H9 (cell line): ENCODE results near the gene LEFTY1. TPM values are rescaled to one million over a fixed set of nuclear protein-coding genes. Genes with fewer than 3 reads are reported as not detected.

ENCODE experiments used
- DNase-seq: peaks from one replicate; pipeline ENCODE4 v3.0.0-alpha.2; 2017
- H2AFZ ChIP-seq: one replicate; pipeline ENCODE4 v1.6.1; 2013; ENCODE audit warnings: mild to moderate bottlenecking, low read length, control low read depth, moderate library complexity
- H2AK5ac ChIP-seq: 2 replicates; pipeline ENCODE4 v1.6.1; 2013; ENCODE audit warnings: low read length, control low read depth, mixed read lengths; ENCODE audit not compliant: insufficient read length
- H2BK120ac ChIP-seq: one replicate; pipeline ENCODE4 v1.6.1; 2013; ENCODE audit warnings: low read depth, mild to moderate bottlenecking, low read length, control low read depth, inconsistent platforms; ENCODE audit not compliant: poor library complexity, severe bottlenecking
- H2BK12ac ChIP-seq: 2 replicates; pipeline ENCODE4 v1.6.1; 2013; ENCODE audit warnings: low read length, control low read depth, mixed read lengths, low read depth; ENCODE audit not compliant: insufficient read length
- H2BK15ac ChIP-seq: 2 replicates; pipeline ENCODE4 v1.6.1; 2013; ENCODE audit warnings: low read depth, low read length, control low read depth
- H2BK20ac ChIP-seq: one replicate; pipeline ENCODE4 v1.6.1; 2013; ENCODE audit warnings: low read depth, mild to moderate bottlenecking, low read length, control low read depth, inconsistent platforms; ENCODE audit not compliant: poor library complexity, severe bottlenecking
- H2BK5ac ChIP-seq: 2 replicates; pipeline ENCODE4 v1.6.1; 2013; ENCODE audit warnings: low read length, control low read depth, mixed read lengths; ENCODE audit not compliant: insufficient read length
- H3K14ac ChIP-seq: 2 replicates; pipeline ENCODE4 v1.6.1; 2013; ENCODE audit warnings: low read length, control low read depth; ENCODE audit not compliant: insufficient read depth
- H3K18ac ChIP-seq: 2 replicates; pipeline ENCODE4 v1.6.1; 2013; ENCODE audit warnings: low read depth, mild to moderate bottlenecking, mixed read lengths, low read length, control low read depth; ENCODE audit not compliant: insufficient read length
- H3K23ac ChIP-seq: 2 replicates; pipeline ENCODE4 v1.6.1; 2013; ENCODE audit warnings: low read length, control low read depth, mixed read lengths, low read depth; ENCODE audit not compliant: insufficient read length
- H3K23me2 ChIP-seq: 2 replicates; pipeline ENCODE4 v1.6.1; 2013; ENCODE audit warnings: low read depth, mild to moderate bottlenecking, mixed read lengths, low read length, control low read depth; ENCODE audit not compliant: insufficient read length, poor library complexity, severe bottlenecking
- H3K27ac ChIP-seq: 2 replicates; pipeline ENCODE4 v1.5.1; 2013; ENCODE audit warnings: low read length, control low read depth, mixed read lengths, low read depth; ENCODE audit not compliant: insufficient read length
- H3K27me3 ChIP-seq: 2 replicates; pipeline ENCODE4 v1.6.1; 2013; ENCODE audit warnings: low read length, control low read depth, inconsistent platforms; ENCODE audit not compliant: insufficient read depth
- H3K4ac ChIP-seq: 2 replicates; pipeline ENCODE4 v1.6.1; 2013; ENCODE audit warnings: low read depth, mild to moderate bottlenecking, control low read depth, inconsistent platforms, low read length, moderate library complexity
- H3K4me1 ChIP-seq: 2 replicates; pipeline ENCODE4 v1.6.1; 2013; ENCODE audit warnings: low read length, control low read depth, inconsistent platforms; ENCODE audit not compliant: insufficient read depth
- H3K4me2 ChIP-seq: 2 replicates; pipeline ENCODE4 v1.6.1; 2013; ENCODE audit warnings: low read length, control low read depth, mixed read lengths; ENCODE audit not compliant: insufficient read length, insufficient read depth
- H3K56ac ChIP-seq: 2 replicates; pipeline ENCODE4 v1.6.1; 2013; ENCODE audit warnings: low read depth, mild to moderate bottlenecking, mixed read lengths, low read length, control low read depth; ENCODE audit not compliant: insufficient read length
- H3K79me1 ChIP-seq: 2 replicates; pipeline ENCODE4 v1.6.1; 2013; ENCODE audit warnings: low read depth, mild to moderate bottlenecking, moderate library complexity, low read length, control low read depth, inconsistent platforms; ENCODE audit not compliant: insufficient read depth, poor library complexity, severe bottlenecking
- H3K79me2 ChIP-seq: 2 replicates; pipeline ENCODE4 v1.6.1; 2013; ENCODE audit warnings: low read length, control low read depth, inconsistent platforms; ENCODE audit not compliant: insufficient read depth
- H3K9ac ChIP-seq: 2 replicates; pipeline ENCODE4 v1.6.1; 2013; ENCODE audit warnings: low read length, control low read depth, mixed read lengths; ENCODE audit not compliant: insufficient read length; ENCODE audit errors: extremely low read depth
- H3K9me3 ChIP-seq: one replicate; pipeline ENCODE4 v1.6.1; 2013; ENCODE audit warnings: low read depth, low read length, inconsistent platforms; ENCODE audit not compliant: control insufficient read depth
- H3T11ph ChIP-seq: one replicate; pipeline ENCODE4 v1.6.1; 2013; ENCODE audit warnings: mild to moderate bottlenecking, low read length, control low read depth, inconsistent platforms
- H4K20me1 ChIP-seq: one replicate; pipeline ENCODE4 v1.6.1; 2013; ENCODE audit not compliant: control insufficient read depth, insufficient read length, insufficient read depth
- H4K5ac ChIP-seq: 2 replicates; pipeline ENCODE4 v1.6.1; 2013; ENCODE audit warnings: low read depth, mild to moderate bottlenecking, mixed read lengths, low read length, control low read depth; ENCODE audit not compliant: insufficient read length
- H4K8ac ChIP-seq: replicated peaks from 2 replicates; pipeline ENCODE4 v1.6.1; 2013; ENCODE audit warnings: low read length, control low read depth, mixed read lengths, low read depth; ENCODE audit not compliant: insufficient read length
- H4K91ac ChIP-seq: 2 replicates; pipeline ENCODE4 v1.6.1; 2013; ENCODE audit warnings: low read depth, mild to moderate bottlenecking, moderate library complexity, mixed read lengths, low read length, control low read depth; ENCODE audit not compliant: insufficient read length
- H3K27ac Mint-ChIP-seq, 3 experiments: 2 replicates in 2 of 3; 3 replicates in 1 of 3; pipeline ENCODE4 v1.8.0; 2020 to 2021; ENCODE audit warnings: mixed read lengths in 3 of 3, mild to moderate bottlenecking in 1 of 3, moderate library complexity in 1 of 3
- H3K27me3 Mint-ChIP-seq: 2 replicates; pipeline ENCODE4 v1.8.0; 2021; ENCODE audit warnings: low read depth, mild to moderate bottlenecking, moderate library complexity, mixed read lengths
- H3K36me3 Mint-ChIP-seq, 3 experiments: 2 replicates in 2 of 3; 3 replicates in 1 of 3; pipeline ENCODE4 v1.8.0; 2020 to 2021; ENCODE audit warnings: low read depth in 3 of 3, mixed read lengths in 3 of 3; ENCODE audit not compliant: insufficient read depth in 1 of 3
- H3K4me1 Mint-ChIP-seq, 2 experiments: 2 replicates each; pipeline ENCODE4 v1.8.0; 2020; ENCODE audit warnings: mixed read lengths in 2 of 2
- H3K4me3 Mint-ChIP-seq, 2 experiments: 2 replicates in 1 of 2; 3 replicates in 1 of 2; pipeline ENCODE4 v1.8.0; 2020 to 2021; ENCODE audit warnings: mild to moderate bottlenecking in 2 of 2, mixed read lengths in 2 of 2, moderate library complexity in 1 of 2
- H3K9me3 Mint-ChIP-seq, 2 experiments: 2 replicates in 1 of 2; 3 replicates in 1 of 2; pipeline ENCODE4 v1.8.0; 2020; ENCODE audit warnings: mild to moderate bottlenecking in 2 of 2, mixed read lengths in 2 of 2, moderate library complexity in 1 of 2
- CTCF ChIP-seq: fragments of 200-600 bp; sonication (generic); conservative IDR thresholded peaks from 3 replicates; pipeline ENCODE4 v1.8.0; 2021; ENCODE audit warnings: antibody characterized with exemption, mild to moderate bottlenecking
- WGBS: extraction: QIAGEN DNeasy Blood & Tissue Kit; methylation state at CpG from one replicate; pipeline ENCODE4 v1.1.7; 2013; ENCODE audit warnings: missing lambda C conversion rate, low lambda C conversion rate, mixed read lengths; ENCODE audit not compliant: insufficient read length; ENCODE audit errors: extremely low coverage; 5-methylcytosine and 5-hydroxymethylcytosine counted together
- total RNA-seq: library from RNA; stranded (reverse); gene quantifications from 2 replicates; pipeline ENCODE4 v1.2.1, GENCODE V29; 2021

The LEFTY1 gene
- total RNA-seq, 1 experiment from 2014 or later = 107 TPM

GRCh38 chr1:225861834-225862580, 26.9 kb downstream of the LEFTY1 start:
- Histone ChIP-seq H2BK5ac (no peak overlapping the region), H3K14ac (no peak overlapping the region), H3K27me3 (no peaks in the 10 kb centered on the region), H2AK5ac (no peak overlapping the region), H2BK15ac (no peak overlapping the region), H4K5ac (no peak overlapping the region), H3K4me2 (no peak overlapping the region), H3K4me1 (no peaks in the 10 kb centered on the region), H3K27ac (no peak overlapping the region), H3T11ph (no peak overlapping the region), H2AFZ (no peak overlapping the region), H3K9ac (no peak overlapping the region), H3K9me3 (no peaks in the 10 kb centered on the region), H4K20me1 (no peaks in the 10 kb centered on the region), H2BK20ac (no peak overlapping the region), H4K91ac (no peak overlapping the region), H3K79me2 (no peaks in the 10 kb centered on the region), H3K4ac (no peak overlapping the region), H2BK120ac (no peak overlapping the region), H2BK12ac (no peak overlapping the region), H3K79me1 (no peaks in the 10 kb centered on the region), H3K23me2 (no peaks in the 10 kb centered on the region), H3K23ac (no peak overlapping the region), H3K56ac (no peak overlapping the region), H3K18ac (no peak overlapping the region), H4K8ac (no peak overlapping the region)
- DNase-seq = no peak
- H3K4me3 Mint-ChIP-seq = no peak overlapping the region
- no peaks in the 10 kb centered on the region for H3K4me1 Mint-ChIP-seq
- peaks cover 38 to 92% (median 43%) of the 10 kb centered on the region in 3 experiments; a peak in 6 of 7 replicates for H3K36me3 Mint-ChIP-seq
- no peaks in the 10 kb centered on the region for H3K27me3 Mint-ChIP-seq
- no peaks in the 10 kb centered on the region for H3K9me3 Mint-ChIP-seq
- TF ChIP-seq CTCF = no peak
- WGBS = no CpG with 5 or more reads among the region's 13 CpGs
- H3K27ac Mint-ChIP-seq = no peak overlapping the region
